ENCODE results near the gene TSPOAP1.

The TSPOAP1 gene

GRCh38 chr17:58311429-58311894, 17.1 kb downstream of the TSPOAP1 start:
- ATAC-seq, result no peak
- no peak overlapping the region for H3K4me3 Mint-ChIP-seq

GRCh38 chr17:58310511-58311428, 17.8 kb downstream of the TSPOAP1 start:
- no peaks in the 10 kb centered on the region for H3K27me3 Mint-ChIP-seq
- no peak overlapping the region for H3K4me3 Mint-ChIP-seq
- peak overlapping the region in 1 of 2 donors; percentile 89 for H3K27ac Mint-ChIP-seq
- no peaks in the 10 kb centered on the region for H3K9me3 Mint-ChIP-seq
- no peak for ATAC-seq
- DNase-seq, result no peak
- no peaks in the 10 kb centered on the region for H3K4me1 Mint-ChIP-seq

More at GRCh38 chr17:58311429-58311894, 17.1 kb downstream of the TSPOAP1 start:
- no peaks in the 10 kb centered on the region for H3K9me3 Mint-ChIP-seq
- H3K27ac Mint-ChIP-seq, result no peak overlapping the region
- H3K4me1 Mint-ChIP-seq, result no peaks in the 10 kb centered on the region
- no peaks in the 10 kb centered on the region for H3K27me3 Mint-ChIP-seq
- no peak for DNase-seq

- no peaks in the 10 kb centered on the region for H3K4me1 Mint-ChIP-seq
- no peaks in the 10 kb centered on the region for H3K27me3 Mint-ChIP-seq
- H3K27ac Mint-ChIP-seq, result peak overlapping the region in 1 of 2 donors; percentile 79
- ATAC-seq (peak; percentile 3), DNase-seq (no peak)
- no peaks in the 10 kb centered on the region for H3K9me3 Mint-ChIP-seq
- no peak overlapping the region for H3K4me3 Mint-ChIP-seq
Measured at GRCh38 chr17:58309918-58310259, 18.7 kb downstream of the TSPOAP1 start.

GRCh38 chr17:58308985-58309917, 19.3 kb downstream of the TSPOAP1 start:
- Mint-ChIP-seq H3K4me1 (no peaks in the 10 kb centered on the region), H3K9me3 (no peaks in the 10 kb centered on the region), H3K27ac (no peak overlapping the region), H3K4me3 (no peak overlapping the region), H3K27me3 (no peaks in the 10 kb centered on the region)
- no peak for DNase-seq
- ATAC-seq, result no peak

- ATAC-seq (peak; percentile 18), DNase-seq (peak in 1 of 2 donors; percentile 15)
Measured at GRCh38 chr17:58308173-58308984, 20.2 kb downstream of the TSPOAP1 start.

GRCh38 chr17:58307468-58308172, 21.0 kb downstream of the TSPOAP1 start:
- no peak for DNase-seq
- no peak for ATAC-seq
- H3K4me3 Mint-ChIP-seq, result no peak overlapping the region
- H3K27ac Mint-ChIP-seq, result peak overlapping the region in 1 of 2 donors; percentile 88
- H3K4me1 Mint-ChIP-seq, result no peaks in the 10 kb centered on the region
- H3K9me3 Mint-ChIP-seq, result no peaks in the 10 kb centered on the region
- no peaks in the 10 kb centered on the region for H3K27me3 Mint-ChIP-seq

More at GRCh38 chr17:58308173-58308984, 20.2 kb downstream of the TSPOAP1 start:
- H3K9me3 Mint-ChIP-seq, result no peaks in the 10 kb centered on the region
- no peaks in the 10 kb centered on the region for H3K27me3 Mint-ChIP-seq
- H3K4me1 Mint-ChIP-seq, result no peaks in the 10 kb centered on the region
- H3K4me3 Mint-ChIP-seq, result no peak overlapping the region
- no peak overlapping the region for H3K27ac Mint-ChIP-seq

DNA sequence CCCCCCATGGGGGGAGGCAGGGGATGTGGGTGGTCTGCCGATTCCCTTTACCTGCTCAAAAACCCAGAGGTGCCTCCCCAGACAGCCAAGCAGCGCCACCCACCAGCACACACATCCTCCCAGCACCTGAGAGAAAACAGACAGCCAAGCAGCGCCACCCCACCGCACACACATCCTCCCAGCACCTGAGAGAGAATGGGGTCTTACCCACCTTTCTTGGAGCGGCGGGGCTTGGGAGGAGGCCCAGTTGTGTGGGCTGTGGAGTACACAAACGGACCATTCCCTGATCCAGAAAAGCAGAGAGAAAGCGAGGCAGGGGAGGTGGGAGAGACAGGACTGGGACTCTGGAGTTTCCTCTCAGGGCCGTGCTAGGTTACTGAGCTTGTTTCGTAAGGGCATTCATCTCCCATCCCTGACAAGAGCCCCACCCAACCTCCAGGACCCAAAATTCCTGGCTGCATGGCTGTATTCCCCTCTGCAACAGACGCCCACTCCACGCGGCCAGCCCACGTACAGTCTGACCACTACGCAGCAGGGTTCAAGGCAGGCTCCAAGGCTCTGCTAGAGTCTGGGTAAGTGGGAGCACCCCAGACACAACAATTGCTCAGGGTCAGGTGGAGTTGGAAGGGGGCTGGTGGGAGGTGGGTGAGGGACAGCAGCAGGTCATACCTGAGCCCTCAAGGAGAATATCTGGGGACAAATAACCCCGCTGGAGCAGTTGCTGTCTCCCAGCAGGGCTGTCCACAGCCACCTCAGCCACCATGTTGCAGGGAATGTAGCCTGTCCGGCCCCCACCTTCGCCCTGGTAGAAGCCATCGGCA, 22.3 kb downstream of the TSPOAP1 start:
- peak overlapping the region in 1 of 2 donors; percentile 57 for H3K27ac Mint-ChIP-seq
- no peak overlapping the region for H3K4me3 Mint-ChIP-seq
- no peaks in the 10 kb centered on the region for H3K27me3 Mint-ChIP-seq
- H3K4me1 Mint-ChIP-seq, result no peaks in the 10 kb centered on the region
- no peaks in the 10 kb centered on the region for H3K9me3 Mint-ChIP-seq
- no peak for DNase-seq
- ATAC-seq, result no peak

DNA sequence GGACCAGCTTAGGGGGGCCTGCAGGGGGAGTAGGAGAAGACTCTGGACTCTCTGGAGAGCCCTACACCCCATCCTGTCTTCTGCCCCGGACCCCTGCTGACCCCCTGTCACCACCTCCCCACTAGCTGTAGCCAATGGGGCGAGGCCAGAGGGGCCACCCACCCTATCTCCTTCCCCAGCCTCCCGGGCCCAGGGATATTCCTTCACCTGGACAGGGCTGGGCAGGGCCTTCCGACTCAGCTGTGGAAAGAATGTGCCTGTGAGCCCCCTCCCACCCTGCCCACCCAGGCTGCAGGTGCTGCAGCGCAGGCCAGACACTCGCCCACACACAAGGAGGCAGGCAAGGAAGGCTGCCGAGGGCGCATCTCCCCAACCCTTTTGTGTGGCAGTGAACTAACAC, 23.0 kb downstream of the TSPOAP1 start:
- no peaks in the 10 kb centered on the region for H3K27me3 Mint-ChIP-seq
- no peak overlapping the region for H3K4me3 Mint-ChIP-seq
- no peak overlapping the region for H3K27ac Mint-ChIP-seq
- no peak for ATAC-seq
- no peaks in the 10 kb centered on the region for H3K4me1 Mint-ChIP-seq
- no peak for DNase-seq
- no peaks in the 10 kb centered on the region for H3K9me3 Mint-ChIP-seq

DNA sequence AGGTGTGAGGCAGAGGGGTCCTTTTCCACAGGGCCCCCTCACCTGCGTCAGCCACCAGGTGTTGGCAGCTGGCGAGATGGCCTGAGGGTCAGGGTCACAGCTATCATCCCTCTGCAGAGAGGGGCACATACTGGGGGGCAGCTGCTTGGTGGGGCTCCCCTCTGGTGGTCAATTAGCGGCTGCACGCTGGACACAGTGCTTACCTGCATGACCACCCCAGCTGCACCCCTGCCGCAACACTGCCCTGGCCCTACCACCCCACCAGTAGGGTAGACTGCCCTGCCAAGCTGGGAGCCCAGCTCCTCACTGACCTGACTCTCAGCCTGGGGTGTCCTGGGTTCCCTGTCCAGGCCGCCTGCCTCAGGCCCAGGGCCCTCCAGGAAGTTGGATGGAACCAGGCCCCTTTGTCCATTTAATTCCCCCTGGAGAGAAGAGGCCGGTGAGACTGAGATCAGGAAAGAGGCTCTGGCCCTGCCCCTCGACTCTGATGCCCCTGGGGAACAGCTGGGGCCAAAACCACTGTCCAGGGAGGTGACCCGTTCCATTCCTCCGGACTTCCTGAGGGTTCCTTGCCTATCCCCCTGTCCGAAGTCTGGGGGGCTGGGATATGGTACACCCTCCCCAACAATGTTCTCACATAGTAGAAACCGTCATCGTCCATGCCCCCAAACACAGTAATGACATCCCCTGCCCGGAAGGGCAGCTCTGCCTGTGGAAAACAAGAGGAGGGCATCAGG, 23.7 kb downstream of the TSPOAP1 start:
- Mint-ChIP-seq H3K27me3 (no peaks in the 10 kb centered on the region), H3K4me1 (no peaks in the 10 kb centered on the region), H3K27ac (peak overlapping the region in 1 of 2 donors; percentile 62), H3K9me3 (no peaks in the 10 kb centered on the region), H3K4me3 (no peak overlapping the region)
- DNase-seq, result no peak
- ATAC-seq, result no peak

- Mint-ChIP-seq H3K4me3 (no peak overlapping the region), H3K4me1 (no peaks in the 10 kb centered on the region), H3K27ac (peak overlapping the region; percentile 1 to 27), H3K27me3 (no peaks in the 10 kb centered on the region), H3K9me3 (no peaks in the 10 kb centered on the region)
- peak; percentile 88 for ATAC-seq
- peak; percentile 57 to 68 for DNase-seq
Measured at GRCh38 chr17:58303971-58304749, 24.4 kb downstream of the TSPOAP1 start.

DNA sequence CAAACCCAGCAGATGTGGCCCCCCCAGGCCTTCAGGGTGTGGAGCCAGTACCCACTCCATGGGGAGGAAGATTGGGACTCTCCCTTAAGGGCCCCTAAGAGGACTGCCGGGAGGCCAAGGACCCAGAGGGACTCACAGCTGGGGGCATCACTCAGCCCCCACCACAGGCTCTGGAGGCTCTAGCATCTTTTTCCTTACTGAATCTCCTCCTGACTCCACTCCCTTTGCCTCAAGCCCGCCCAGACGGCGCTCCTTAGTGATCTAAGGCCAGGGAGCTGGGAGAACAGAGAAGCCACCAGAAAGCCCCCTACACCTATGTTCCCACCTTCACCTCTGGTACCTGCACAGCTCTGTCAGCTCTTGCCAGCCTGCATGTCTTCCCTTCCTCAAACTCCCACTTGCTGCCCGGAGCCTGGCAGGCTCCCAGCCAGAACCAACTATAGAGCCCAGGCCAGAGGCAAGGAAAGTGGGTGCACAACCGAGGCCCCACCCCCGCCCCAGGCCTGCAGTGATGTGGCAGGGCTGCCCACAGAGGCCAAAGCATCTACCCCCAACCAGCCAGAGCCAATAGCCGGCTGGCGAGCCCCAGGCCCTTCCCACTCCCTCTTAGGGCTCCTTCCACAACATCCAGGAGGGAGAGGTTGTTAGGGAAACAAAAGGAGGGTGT, 25.5 kb downstream of the TSPOAP1 start:
- H3K9me3 Mint-ChIP-seq, result no peaks in the 10 kb centered on the region
- H3K4me3 Mint-ChIP-seq, result no peak overlapping the region
- no peak overlapping the region for H3K27ac Mint-ChIP-seq
- no peaks in the 10 kb centered on the region for H3K4me1 Mint-ChIP-seq
- ATAC-seq, result no peak
- no peaks in the 10 kb centered on the region for H3K27me3 Mint-ChIP-seq
- no peak for DNase-seq

DNA sequence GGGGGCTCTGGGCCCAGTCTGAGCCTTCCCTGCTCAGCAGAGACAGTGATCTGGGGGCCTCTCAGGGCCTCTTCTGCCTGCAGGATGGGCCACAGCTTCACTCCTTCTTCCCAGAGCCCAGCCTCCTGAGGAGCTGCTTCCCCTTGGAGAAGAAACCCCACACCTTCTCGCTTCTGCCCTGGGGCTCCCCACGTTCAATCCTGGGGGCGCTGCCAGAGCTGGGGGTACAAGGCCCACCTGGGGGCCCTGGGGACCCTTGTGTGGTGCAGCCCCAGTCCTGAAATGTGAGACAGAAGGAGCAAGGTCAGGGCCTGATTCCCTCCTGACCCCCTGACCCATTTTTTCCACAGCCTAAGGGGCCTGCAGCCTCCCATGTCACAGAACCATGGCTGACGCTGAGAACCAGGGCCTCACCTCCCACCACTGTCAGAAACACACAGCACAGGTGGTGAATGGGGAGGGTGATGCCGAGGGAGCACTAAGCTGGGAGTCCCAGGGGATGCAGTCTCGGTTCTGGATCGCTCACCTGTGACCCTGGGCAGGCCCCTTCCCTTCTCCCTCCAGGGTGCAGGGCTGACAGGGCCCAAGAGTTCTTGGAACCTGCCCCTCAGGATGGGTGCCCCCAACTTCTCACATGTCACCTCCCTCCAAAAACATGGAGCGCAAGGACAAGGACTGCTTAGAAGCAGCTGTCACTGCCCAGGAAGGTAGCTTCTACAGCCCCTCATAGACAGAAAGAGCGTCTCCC, 26.2 kb downstream of the TSPOAP1 start:
- peak overlapping the region in 1 of 2 donors; percentile 54 for H3K27ac Mint-ChIP-seq
- no peak overlapping the region for H3K4me3 Mint-ChIP-seq
- no peaks in the 10 kb centered on the region for H3K4me1 Mint-ChIP-seq
- DNase-seq (no peak), ATAC-seq (no peak)
- H3K27me3 Mint-ChIP-seq, result no peaks in the 10 kb centered on the region
- no peaks in the 10 kb centered on the region for H3K9me3 Mint-ChIP-seq
